BE2C (cell line): Measurements from ENCODE around the gene FGF22.

Source experiments
- DNase-seq: peaks from one replicate; pipeline ENCODE4 v3.0.0-alpha.2; 2020
- H3K27me3 ChIP-seq: fragments of 250-450 bp; sonication (Bioruptor Pico); 2 replicates; pipeline ENCODE4 v1.5.1; 2020; ENCODE audit warnings: mild to moderate bottlenecking
- H3K36me3 ChIP-seq: fragments of 250-450 bp; sonication (Bioruptor Pico); 2 replicates; pipeline ENCODE4 v1.5.1; 2020; ENCODE audit warnings: mild to moderate bottlenecking
- H3K4me1 ChIP-seq: fragments of 250-450 bp; sonication (Bioruptor Pico); 2 replicates; pipeline ENCODE4 v1.5.1; 2020
- H3K4me3 ChIP-seq: 2 replicates; pipeline ENCODE4 v1.5.1; 2011; ENCODE audit warnings: low read depth, low read length
- H3K9me3 ChIP-seq: fragments of 250-450 bp; sonication (Bioruptor Pico); 2 replicates; pipeline ENCODE4 v1.5.1; 2020
- TF ChIP-seq, protein P1 (sequence below): IDR thresholded peaks from 2 replicates; pipeline ENCODE4 v1.5.1; 2012; ENCODE audit warnings: mild to moderate bottlenecking, low read depth, low read length

Gene FGF22

DNA sequence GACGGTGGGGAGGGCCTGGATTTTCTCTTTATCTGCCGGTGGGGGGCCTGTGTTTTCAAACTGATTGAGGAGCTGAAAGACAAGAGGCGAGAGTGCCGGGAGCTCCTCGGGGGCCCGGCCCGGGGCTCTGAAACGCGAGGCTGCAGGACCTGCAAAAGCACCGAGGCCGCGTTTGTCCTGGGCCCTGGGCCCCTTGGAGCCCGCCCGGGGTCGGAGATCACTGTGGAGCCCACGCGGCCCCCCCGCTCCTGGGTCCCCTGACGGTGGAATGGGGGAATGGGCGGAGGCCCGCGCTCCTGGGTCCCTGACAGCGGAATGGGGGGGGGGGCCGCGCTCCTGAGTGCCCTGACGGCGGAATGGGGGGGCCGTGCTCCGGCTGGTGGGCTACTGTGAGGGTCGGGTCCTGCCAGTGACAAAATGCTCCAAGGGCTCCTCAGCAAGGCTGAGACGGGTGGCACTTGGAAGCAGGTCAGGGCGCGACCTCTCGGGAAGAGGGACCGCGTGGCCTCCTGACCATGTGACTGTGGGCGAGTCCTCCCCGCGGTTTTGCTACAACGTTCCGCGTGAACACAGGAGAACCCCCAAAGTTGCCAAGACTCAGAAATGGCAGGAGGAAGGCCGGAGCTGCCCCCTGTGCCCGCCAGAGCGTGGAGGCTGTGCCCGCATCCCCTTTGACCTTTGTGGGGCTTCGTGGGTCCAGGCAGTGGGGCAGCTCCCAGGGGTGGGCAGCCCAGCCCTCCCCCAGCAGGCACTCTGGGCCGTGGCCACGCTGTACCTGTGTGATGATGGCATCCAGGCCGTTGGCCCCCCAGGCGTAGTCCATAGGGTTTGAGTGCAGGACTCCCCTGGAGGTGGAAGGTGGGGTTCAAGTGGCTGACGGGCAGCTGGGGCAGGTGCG is 9.5 kb downstream of the FGF22 start:
- Histone ChIP-seq H3K36me3 (peaks cover 81% of the 10 kb centered on the region), H3K27me3 (no peaks in the 10 kb centered on the region), H3K4me3 (no peak overlapping the region), H3K9me3 (no peaks in the 10 kb centered on the region), H3K4me1 (no peaks in the 10 kb centered on the region)
- TF ChIP-seq, protein P1, sequence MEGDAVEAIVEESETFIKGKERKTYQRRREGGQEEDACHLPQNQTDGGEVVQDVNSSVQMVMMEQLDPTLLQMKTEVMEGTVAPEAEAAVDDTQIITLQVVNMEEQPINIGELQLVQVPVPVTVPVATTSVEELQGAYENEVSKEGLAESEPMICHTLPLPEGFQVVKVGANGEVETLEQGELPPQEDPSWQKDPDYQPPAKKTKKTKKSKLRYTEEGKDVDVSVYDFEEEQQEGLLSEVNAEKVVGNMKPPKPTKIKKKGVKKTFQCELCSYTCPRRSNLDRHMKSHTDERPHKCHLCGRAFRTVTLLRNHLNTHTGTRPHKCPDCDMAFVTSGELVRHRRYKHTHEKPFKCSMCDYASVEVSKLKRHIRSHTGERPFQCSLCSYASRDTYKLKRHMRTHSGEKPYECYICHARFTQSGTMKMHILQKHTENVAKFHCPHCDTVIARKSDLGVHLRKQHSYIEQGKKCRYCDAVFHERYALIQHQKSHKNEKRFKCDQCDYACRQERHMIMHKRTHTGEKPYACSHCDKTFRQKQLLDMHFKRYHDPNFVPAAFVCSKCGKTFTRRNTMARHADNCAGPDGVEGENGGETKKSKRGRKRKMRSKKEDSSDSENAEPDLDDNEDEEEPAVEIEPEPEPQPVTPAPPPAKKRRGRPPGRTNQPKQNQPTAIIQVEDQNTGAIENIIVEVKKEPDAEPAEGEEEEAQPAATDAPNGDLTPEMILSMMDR: no peak
- no peak for DNase-seq

DNA sequence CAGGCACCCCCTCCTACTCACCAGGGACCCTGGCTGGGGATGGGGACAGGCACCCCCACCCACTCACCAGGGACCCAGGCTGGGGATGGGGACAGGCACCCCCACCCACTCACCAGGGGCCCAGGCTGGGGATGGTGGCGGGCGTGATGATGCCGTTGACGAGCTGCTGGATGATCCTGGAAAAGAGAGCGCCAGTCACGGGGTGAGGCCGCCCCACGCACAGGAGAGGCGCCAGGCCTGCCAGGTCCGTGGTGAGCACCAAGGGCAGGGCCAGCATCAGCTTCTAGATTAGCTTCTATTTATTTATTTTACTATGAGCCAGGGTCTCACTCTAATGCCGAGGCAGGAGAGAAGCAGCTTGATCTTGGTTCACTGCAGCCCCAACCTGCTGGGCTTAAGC is 10.4 kb downstream of the FGF22 start:
- Histone ChIP-seq H3K36me3 (peaks cover 81% of the 10 kb centered on the region), H3K27me3 (no peaks in the 10 kb centered on the region), H3K4me3 (no peak overlapping the region), H3K9me3 (no peaks in the 10 kb centered on the region), H3K4me1 (no peaks in the 10 kb centered on the region)
- no peak for DNase-seq
- TF ChIP-seq, protein P1: no peak

DNA sequence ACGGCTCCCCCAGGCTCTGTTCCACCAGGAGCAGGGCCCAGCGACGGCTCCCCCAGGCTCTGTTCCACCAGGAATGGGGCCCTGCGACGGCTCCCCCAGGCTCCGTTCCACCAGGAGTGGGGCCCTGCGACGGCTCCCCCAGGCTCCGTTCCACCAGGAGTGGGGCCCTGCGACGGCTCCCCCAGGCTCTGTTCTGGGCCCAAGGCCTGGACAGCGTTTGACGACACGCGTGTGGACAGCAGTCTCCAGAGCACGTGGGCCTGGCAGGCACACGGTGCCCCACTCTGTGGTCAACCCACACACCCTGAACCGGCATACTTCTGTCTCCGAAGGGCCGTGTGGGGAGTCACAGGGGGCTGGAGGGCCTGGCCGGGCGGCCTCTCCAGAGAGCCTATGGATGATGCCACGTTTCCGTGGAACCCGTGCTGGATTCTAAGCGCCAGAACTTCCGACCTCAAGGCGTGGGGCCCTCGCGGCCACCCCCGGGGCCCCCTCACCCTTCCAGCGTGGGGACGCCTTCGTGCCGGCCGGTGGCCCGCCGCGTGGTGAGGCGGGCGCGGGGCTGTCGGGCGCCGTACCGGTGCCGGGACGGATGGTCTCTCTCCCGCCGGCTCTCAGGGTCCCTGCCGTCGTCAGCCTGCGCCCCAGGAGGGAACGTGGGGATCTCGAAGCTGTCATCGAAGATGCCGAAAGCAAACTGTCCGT is 11.6 kb downstream of the FGF22 start:
- TF ChIP-seq, protein P1: no peak
- peaks cover 75% of the 10 kb centered on the region for H3K36me3 ChIP-seq
- H3K4me3 ChIP-seq: no peak overlapping the region
- H3K27me3 ChIP-seq: no peaks in the 10 kb centered on the region
- H3K4me1 ChIP-seq: no peaks in the 10 kb centered on the region
- no peaks in the 10 kb centered on the region for H3K9me3 ChIP-seq
- no peak for DNase-seq

GRCh38 chr19:651991-652390 is 12.3 kb downstream of the FGF22 start:
- TF ChIP-seq, protein P1: no peak
- Histone ChIP-seq H3K27me3 (no peaks in the 10 kb centered on the region), H3K4me3 (no peak overlapping the region), H3K36me3 (peaks cover 74% of the 10 kb centered on the region), H3K9me3 (no peaks in the 10 kb centered on the region), H3K4me1 (no peaks in the 10 kb centered on the region)
- no peak for DNase-seq

- Histone ChIP-seq H3K9me3 (no peaks in the 10 kb centered on the region), H3K4me3 (no peak overlapping the region), H3K36me3 (peaks cover 72% of the 10 kb centered on the region), H3K4me1 (no peaks in the 10 kb centered on the region), H3K27me3 (no peaks in the 10 kb centered on the region)
- TF ChIP-seq, protein P1: no peak
- no peak for DNase-seq
These were observed 13.0 kb downstream of the FGF22 start for GRCh38 chr19:652467-653389.
